ENCODE measurements around the gene KRTAP12-1.

DNA sequence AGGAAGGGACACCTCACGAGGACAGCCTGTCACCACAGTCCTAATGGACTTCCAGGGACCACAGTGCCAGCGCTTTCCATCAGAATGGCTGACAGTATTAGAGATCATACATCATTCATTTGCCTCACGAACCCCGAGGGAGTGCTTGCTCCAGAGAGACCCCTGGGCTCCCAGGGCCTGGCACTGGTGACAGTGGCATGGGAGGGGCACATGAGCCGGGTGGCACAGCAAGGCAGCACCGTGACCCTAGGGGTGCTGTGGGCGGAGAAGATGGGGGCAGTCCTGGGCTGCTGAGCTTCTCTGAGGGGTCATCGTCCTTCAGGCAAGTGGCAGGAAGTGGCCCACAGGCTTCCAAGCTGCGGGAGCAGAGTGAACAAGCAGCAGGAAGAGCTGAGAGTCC is 45.8 kb upstream of the KRTAP12-1 start:
- no peak for TF ChIP-seq EZH2 (IDR thresholded peaks at IDR 0.05; ENCODE audit: insufficient read depth, poor library complexity, severe bottlenecking)
- TF ChIP-seq EZH2phosphoT487 (IDR thresholded peaks at IDR 0.05; ENCODE audit: insufficient read depth, low read depth): no peak
